OCI-LY3 (cell line): ENCODE measurements around the gene REG1A.

Experiments used
- EZH2phosphoT487 ChIP-seq: fragments of 200-600 bp; shearing (Covaris generic); IDR thresholded peaks from 2 replicates; pipeline ENCODE4 v1.6.1; 2018; ENCODE audit warnings: antibody characterized with exemption, mixed run types, low read depth
- TF ChIP-seq, protein P1 (sequence below): fragments of 200-600, 300-600 bp; sonication (generic); IDR thresholded peaks from 2 replicates; pipeline ENCODE4 v1.5.1; 2014; ENCODE audit warnings: antibody characterized with exemption, low read length, low read depth

- TF ChIP-seq, protein P1, sequence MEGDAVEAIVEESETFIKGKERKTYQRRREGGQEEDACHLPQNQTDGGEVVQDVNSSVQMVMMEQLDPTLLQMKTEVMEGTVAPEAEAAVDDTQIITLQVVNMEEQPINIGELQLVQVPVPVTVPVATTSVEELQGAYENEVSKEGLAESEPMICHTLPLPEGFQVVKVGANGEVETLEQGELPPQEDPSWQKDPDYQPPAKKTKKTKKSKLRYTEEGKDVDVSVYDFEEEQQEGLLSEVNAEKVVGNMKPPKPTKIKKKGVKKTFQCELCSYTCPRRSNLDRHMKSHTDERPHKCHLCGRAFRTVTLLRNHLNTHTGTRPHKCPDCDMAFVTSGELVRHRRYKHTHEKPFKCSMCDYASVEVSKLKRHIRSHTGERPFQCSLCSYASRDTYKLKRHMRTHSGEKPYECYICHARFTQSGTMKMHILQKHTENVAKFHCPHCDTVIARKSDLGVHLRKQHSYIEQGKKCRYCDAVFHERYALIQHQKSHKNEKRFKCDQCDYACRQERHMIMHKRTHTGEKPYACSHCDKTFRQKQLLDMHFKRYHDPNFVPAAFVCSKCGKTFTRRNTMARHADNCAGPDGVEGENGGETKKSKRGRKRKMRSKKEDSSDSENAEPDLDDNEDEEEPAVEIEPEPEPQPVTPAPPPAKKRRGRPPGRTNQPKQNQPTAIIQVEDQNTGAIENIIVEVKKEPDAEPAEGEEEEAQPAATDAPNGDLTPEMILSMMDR, result no peak
- no peak for TF ChIP-seq EZH2phosphoT487
Measured at GRCh38 chr2:79087785-79088364, 32.4 kb upstream of the REG1A start, which contains the start of gene REG1B.
